ENCODE measurements around the gene AIFM2.

GRCh38 chr10:70121281-70121949, 11.2 kb downstream of the AIFM2 start:
- TF ChIP-seq CTCF (IDR thresholded peaks at IDR 0.05) (no peak), EP300 (IDR thresholded peaks at IDR 0.05) (no peak), POLR2A (IDR thresholded peaks at IDR 0.05) (no peak), POLR2AphosphoS5 (IDR thresholded peaks at IDR 0.05) (no peak)
